Measurements from ENCODE around the gene INPP4A. TPM values are rescaled to one million over a fixed set of nuclear protein-coding genes. Genes with fewer than 3 reads are reported as not detected.

The INPP4A gene
- total and polyA plus RNA-seq, 3 experiments from 2014 or later: 41.0 to 61.4 (median 46.9) TPM

GRCh38 chr2:98541906-98542305, 97.2 kb downstream of the INPP4A start:
- POLR2A ChIA-PET: interaction anchor here (0.7 kb wide), 1 partner anchor 169 kb away, joined by 3 read pairs; no protein-coding TSS in a partner anchor
- no peaks in the 10 kb centered on the region for H3K9me3 Mint-ChIP-seq
- H3K9me3 ChIP-seq (ENCODE audit: low read length): no peaks in the 10 kb centered on the region
- peaks cover 0 to 93% (median 39%) of the 10 kb centered on the region in 3 donors for H3K36me3 Mint-ChIP-seq
- CTCF ChIA-PET: interaction anchor here (1.1 to 1.3 kb wide), 2 partner anchors 54 to 130 kb away, joined by 3 read pairs; no protein-coding TSS in a partner anchor
- H3K4me1 ChIP-seq (ENCODE audit: insufficient read depth, low read length): no peaks in the 10 kb centered on the region
- peak overlapping the region in 5 of 8 donors; percentile 47 to 70 (median 56) for H3K27ac Mint-ChIP-seq
- H3K27me3 ChIP-seq (ENCODE audit: insufficient read depth, low read length, poor library complexity, severe bottlenecking): no peaks in the 10 kb centered on the region
- no peak overlapping the region for H3K4me3 Mint-ChIP-seq
- no peak overlapping the region for H3K4me3 ChIP-seq (ENCODE audit: low read length)
- DNase-seq: no peak
- peaks cover 85% of the 10 kb centered on the region for H3K36me3 ChIP-seq (ENCODE audit: insufficient read depth, low read length)
- H3K27ac ChIP-seq (ENCODE audit: low read depth, low read length): no peak overlapping the region
- H3K4me1 Mint-ChIP-seq: peaks cover 7 to 12% (median 10%) of the 10 kb centered on the region in 3 donors
- no peaks in the 10 kb centered on the region for H3K27me3 Mint-ChIP-seq

GRCh38 chr2:98543214-98543613, 98.6 kb downstream of the INPP4A start:
- no peak overlapping the region for H3K27ac ChIP-seq (ENCODE audit: low read depth, low read length)
- no peaks in the 10 kb centered on the region for H3K9me3 Mint-ChIP-seq
- POLR2A ChIA-PET: no interaction called here
- H3K27me3 Mint-ChIP-seq: no peaks in the 10 kb centered on the region
- H3K4me3 Mint-ChIP-seq: no peak overlapping the region
- H3K36me3 ChIP-seq (ENCODE audit: insufficient read depth, low read length): peaks cover 85% of the 10 kb centered on the region
- no peaks in the 10 kb centered on the region for H3K27me3 ChIP-seq (ENCODE audit: insufficient read depth, low read length, poor library complexity, severe bottlenecking)
- H3K36me3 Mint-ChIP-seq: peaks cover 5 to 92% (median 39%) of the 10 kb centered on the region in 3 donors
- no peaks in the 10 kb centered on the region for H3K4me1 ChIP-seq (ENCODE audit: insufficient read depth, low read length)
- H3K27ac Mint-ChIP-seq: peak overlapping the region in 1 of 8 donors; percentile 38
- CTCF ChIA-PET: interaction anchor here (1.1 to 1.2 kb wide), 2 partner anchors 55 to 130 kb away, joined by 3 to 4 read pairs; no protein-coding TSS in a partner anchor
- H3K4me1 Mint-ChIP-seq: peaks cover 19 to 23% (median 23%) of the 10 kb centered on the region in 3 donors
- DNase-seq: no peak
- no peak overlapping the region for H3K4me3 ChIP-seq (ENCODE audit: low read length)
- no peaks in the 10 kb centered on the region for H3K9me3 ChIP-seq (ENCODE audit: low read length)

DNA sequence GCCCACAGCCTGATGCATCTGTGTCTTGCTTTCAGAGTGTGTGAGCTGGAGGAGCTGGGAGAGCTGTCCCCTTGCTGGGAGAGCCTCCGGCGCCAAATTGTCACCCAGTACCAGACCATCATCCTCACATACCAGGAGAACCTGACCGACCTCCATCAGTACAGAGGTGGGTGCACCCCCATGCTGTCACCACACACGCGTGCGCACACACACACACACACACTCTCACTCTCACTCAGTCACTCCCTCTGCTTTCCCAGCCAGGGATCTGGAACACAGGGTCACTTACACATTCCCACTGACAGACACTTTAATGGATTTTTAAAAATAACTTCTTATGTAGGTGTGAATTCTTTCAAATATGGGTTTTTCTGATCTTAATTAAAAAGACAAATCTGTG, 99.2 kb downstream of the INPP4A start:
- no peak overlapping the region for H3K4me3 ChIP-seq (ENCODE audit: low read length)
- H3K4me1 ChIP-seq (ENCODE audit: insufficient read depth, low read length): no peaks in the 10 kb centered on the region
- H3K27me3 ChIP-seq (ENCODE audit: insufficient read depth, low read length, poor library complexity, severe bottlenecking): no peaks in the 10 kb centered on the region
- peak overlapping the region in 3 of 8 donors; percentile 5 to 52 (median 12) for H3K27ac Mint-ChIP-seq
- H3K9me3 ChIP-seq (ENCODE audit: low read length): no peaks in the 10 kb centered on the region
- H3K36me3 Mint-ChIP-seq: peaks cover 5 to 89% (median 34%) of the 10 kb centered on the region in 3 donors
- no peaks in the 10 kb centered on the region for H3K27me3 Mint-ChIP-seq
- CTCF ChIA-PET: interaction anchor here (1.2 kb wide), 1 partner anchor 131 kb away, joined by 4 read pairs; no protein-coding TSS in a partner anchor
- POLR2A ChIA-PET: no interaction called here
- H3K4me3 Mint-ChIP-seq: no peak overlapping the region
- no peak overlapping the region for H3K27ac ChIP-seq (ENCODE audit: low read depth, low read length)
- DNase-seq: no peak
- H3K9me3 Mint-ChIP-seq: no peaks in the 10 kb centered on the region
- peaks cover 80% of the 10 kb centered on the region for H3K36me3 ChIP-seq (ENCODE audit: insufficient read depth, low read length)
- H3K4me1 Mint-ChIP-seq: peaks cover 25 to 27% (median 27%) of the 10 kb centered on the region in 3 donors

- ChIA-PET POLR2A (no interaction called here), CTCF (no interaction called here)
- Histone ChIP-seq H3K36me3 (ENCODE audit: insufficient read depth, low read length) (peaks cover 75% of the 10 kb centered on the region), H3K27ac (ENCODE audit: low read depth, low read length) (no peak overlapping the region), H3K4me1 (ENCODE audit: insufficient read depth, low read length) (peaks cover 7% of the 10 kb centered on the region), H3K4me3 (ENCODE audit: low read length) (no peak overlapping the region), H3K9me3 (ENCODE audit: low read length) (no peaks in the 10 kb centered on the region), H3K27me3 (ENCODE audit: insufficient read depth, low read length, poor library complexity, severe bottlenecking) (no peaks in the 10 kb centered on the region)
- Mint-ChIP-seq H3K4me1 (peaks cover 35 to 44% (median 39%) of the 10 kb centered on the region in 3 donors), H3K36me3 (peaks cover 5 to 85% (median 24%) of the 10 kb centered on the region in 3 donors), H3K27me3 (no peaks in the 10 kb centered on the region), H3K27ac (peak overlapping the region in 1 of 8 donors; percentile 29), H3K4me3 (no peak overlapping the region), H3K9me3 (no peaks in the 10 kb centered on the region)
- DNase-seq: no peak
Measured at GRCh38 chr2:98545591-98545990, 100.9 kb downstream of the INPP4A start.

DNA sequence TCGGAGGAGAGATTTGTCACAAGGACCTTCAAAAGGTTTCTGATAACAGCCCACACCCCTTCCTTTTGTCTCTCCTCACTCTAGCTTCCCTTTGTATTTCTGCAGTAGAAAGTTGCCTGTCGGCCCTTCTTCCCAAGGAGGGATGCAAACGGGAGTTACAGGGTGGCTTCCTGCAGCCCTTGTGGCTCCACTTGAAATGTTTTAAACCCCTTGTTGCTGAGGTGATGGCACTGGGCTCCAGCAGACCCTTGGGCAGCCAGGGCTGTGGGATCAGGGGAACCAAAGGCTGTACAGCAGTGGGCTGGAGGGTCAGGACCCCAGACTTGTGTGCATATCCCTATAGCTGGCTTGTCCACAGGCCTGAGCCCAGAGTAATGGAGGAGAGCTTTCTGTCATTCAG, 101.5 kb downstream of the INPP4A start:
- no peaks in the 10 kb centered on the region for H3K9me3 Mint-ChIP-seq
- H3K36me3 Mint-ChIP-seq: peaks cover 5 to 87% (median 25%) of the 10 kb centered on the region in 3 donors
- H3K27ac ChIP-seq (ENCODE audit: low read depth, low read length): no peak overlapping the region
- ChIA-PET POLR2A (no interaction called here), CTCF (no interaction called here)
- H3K27me3 ChIP-seq (ENCODE audit: insufficient read depth, low read length, poor library complexity, severe bottlenecking): no peaks in the 10 kb centered on the region
- DNase-seq: no peak
- peaks cover 78% of the 10 kb centered on the region for H3K36me3 ChIP-seq (ENCODE audit: insufficient read depth, low read length)
- no peaks in the 10 kb centered on the region for H3K27me3 Mint-ChIP-seq
- peak overlapping the region in 2 of 8 donors; percentile 57 to 74 for H3K27ac Mint-ChIP-seq
- no peak overlapping the region for H3K4me3 Mint-ChIP-seq
- H3K4me1 ChIP-seq (ENCODE audit: insufficient read depth, low read length): peaks cover 13% of the 10 kb centered on the region
- no peaks in the 10 kb centered on the region for H3K9me3 ChIP-seq (ENCODE audit: low read length)
- no peak overlapping the region for H3K4me3 ChIP-seq (ENCODE audit: low read length)
- peaks cover 41 to 50% (median 43%) of the 10 kb centered on the region in 3 donors for H3K4me1 Mint-ChIP-seq

- no peaks in the 10 kb centered on the region for H3K27me3 ChIP-seq (ENCODE audit: insufficient read depth, low read length, poor library complexity, severe bottlenecking)
- no peaks in the 10 kb centered on the region for H3K9me3 ChIP-seq (ENCODE audit: low read length)
- H3K4me3 Mint-ChIP-seq: no peak overlapping the region
- peaks cover 17% of the 10 kb centered on the region for H3K4me1 ChIP-seq (ENCODE audit: insufficient read depth, low read length)
- H3K4me3 ChIP-seq (ENCODE audit: low read length): no peak overlapping the region
- ChIA-PET CTCF (interaction anchor here (2.0 kb wide), 1 partner anchor 134 kb away, joined by 5 read pairs; no protein-coding TSS in a partner anchor), POLR2A (no interaction called here)
- H3K27ac ChIP-seq (ENCODE audit: low read depth, low read length): no peak overlapping the region
- H3K36me3 Mint-ChIP-seq: peaks cover 5 to 90% (median 23%) of the 10 kb centered on the region in 3 donors
- H3K9me3 Mint-ChIP-seq: no peaks in the 10 kb centered on the region
- H3K4me1 Mint-ChIP-seq: peaks cover 45 to 54% (median 47%) of the 10 kb centered on the region in 3 donors
- DNase-seq: no peak
- H3K36me3 ChIP-seq (ENCODE audit: insufficient read depth, low read length): peaks cover 74% of the 10 kb centered on the region
- no peaks in the 10 kb centered on the region for H3K27me3 Mint-ChIP-seq
- H3K27ac Mint-ChIP-seq: peak overlapping the region; percentile 5 to 86 (median 67)
Measured at GRCh38 chr2:98547092-98547790, 102.6 kb downstream of the INPP4A start.

DNA sequence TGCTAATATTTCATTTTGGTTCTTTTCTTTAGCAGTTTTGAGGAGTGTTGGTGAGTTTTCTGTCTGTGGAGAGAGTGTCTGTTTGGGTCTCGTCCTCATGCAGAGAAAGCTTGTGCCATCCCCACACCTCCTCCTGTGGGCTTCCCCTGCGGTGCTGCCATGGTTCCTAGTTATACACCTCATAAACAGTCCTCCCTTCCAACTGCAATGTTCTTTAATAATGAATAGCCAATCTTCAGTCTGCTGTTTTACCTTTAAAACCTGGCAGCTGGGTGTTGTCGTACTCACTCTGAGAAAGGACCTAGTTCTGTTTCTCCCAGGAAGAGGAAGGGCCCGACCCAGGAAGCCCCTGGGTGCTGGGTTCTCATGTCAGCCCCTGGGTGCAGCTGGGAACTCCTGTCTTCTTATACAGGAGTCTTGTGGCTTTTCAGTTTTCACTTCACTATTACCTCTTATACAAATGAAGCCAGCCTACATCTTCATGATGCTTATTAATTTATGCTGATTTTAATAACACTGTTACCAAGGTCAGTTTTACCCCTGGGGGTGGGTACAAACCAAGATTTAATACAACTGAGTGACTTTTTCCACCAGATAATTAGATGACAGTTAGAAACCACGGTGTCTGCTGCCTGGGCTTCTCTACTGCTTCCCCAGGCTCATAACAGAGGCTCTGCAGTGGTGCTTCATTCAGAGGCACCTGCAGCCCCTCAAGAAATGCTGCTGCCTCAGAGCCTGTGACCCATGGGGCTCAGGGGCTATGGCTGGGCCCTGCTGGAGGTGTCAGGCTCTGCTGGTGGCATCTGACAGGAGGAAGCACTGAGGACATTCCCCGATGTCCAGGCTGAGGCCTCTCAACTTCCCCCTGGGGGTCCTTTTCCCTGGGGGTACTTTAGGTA, 104.5 kb downstream of the INPP4A start:
- Histone ChIP-seq H3K27me3 (ENCODE audit: insufficient read depth, low read length, poor library complexity, severe bottlenecking) (no peaks in the 10 kb centered on the region), H3K27ac (ENCODE audit: low read depth, low read length) (no peak overlapping the region), H3K36me3 (ENCODE audit: insufficient read depth, low read length) (peaks cover 79% of the 10 kb centered on the region), H3K4me3 (ENCODE audit: low read length) (no peak overlapping the region), H3K4me1 (ENCODE audit: insufficient read depth, low read length) (peaks cover 17% of the 10 kb centered on the region), H3K9me3 (ENCODE audit: low read length) (no peaks in the 10 kb centered on the region)
- Mint-ChIP-seq H3K27ac (peak overlapping the region in 7 of 8 donors; percentile 33 to 79 (median 50)), H3K4me1 (peaks cover 45 to 58% (median 47%) of the 10 kb centered on the region in 3 donors), H3K9me3 (no peaks in the 10 kb centered on the region), H3K27me3 (no peaks in the 10 kb centered on the region), H3K4me3 (peak overlapping the region in 2 of 7 donors; percentile 12 to 36), H3K36me3 (peaks cover 5 to 91% (median 28%) of the 10 kb centered on the region in 3 donors)
- POLR2A ChIA-PET: no interaction called here
- DNase-seq: no peak
- CTCF ChIA-PET: no interaction called here

Data from CD8-positive, alpha-beta memory T cell (primary cell).